DMS53 treated with DMSO at 0.1 percent for 48 hours (cell line): ENCODE data around the gene ANKRD60.

Source experiments
- DNase-seq: peaks from one replicate; lab custom pipeline; 2025; ENCODE audit not compliant: unreplicated experiment; lab: John Stamatoyannopoulos, UW

ANKRD60 gene

GRCh38 chr20:58194175-58194791 is 34.2 kb downstream of the ANKRD60 start:
- no peak for DNase-seq

GRCh38 chr20:58192567-58192966 is 35.9 kb downstream of the ANKRD60 start:
- no peak for DNase-seq

- DNase-seq = no peak
These were observed 36.4 kb downstream of the ANKRD60 start for GRCh38 chr20:58192065-58192464.

GRCh38 chr20:58188527-58188926 is 39.9 kb downstream of the ANKRD60 start:
- no peak for DNase-seq

- no peak for DNase-seq
These were observed 43.5 kb downstream of the ANKRD60 start for GRCh38 chr20:58184984-58185383.

- no peak for DNase-seq
These were observed 44.4 kb downstream of the ANKRD60 start for GRCh38 chr20:58184063-58184462.

- no peak for DNase-seq
These were observed 45.8 kb downstream of the ANKRD60 start for GRCh38 chr20:58182521-58183140.

GRCh38 chr20:58179432-58180099 is 48.9 kb downstream of the ANKRD60 start:
- DNase-seq = no peak

GRCh38 chr20:58179083-58179431 is 49.4 kb downstream of the ANKRD60 start:
- DNase-seq = no peak

- no peak for DNase-seq
These were observed 50.7 kb downstream of the ANKRD60 start for GRCh38 chr20:58177799-58178198.

GRCh38 chr20:58175836-58176235 is 52.6 kb downstream of the ANKRD60 start:
- DNase-seq = no peak

- DNase-seq = no peak
These were observed 53.0 kb downstream of the ANKRD60 start for GRCh38 chr20:58175425-58175824.

- DNase-seq = no peak
These were observed 53.7 kb downstream of the ANKRD60 start for GRCh38 chr20:58174708-58175280.

- DNase-seq = no peak
These were observed 54.3 kb downstream of the ANKRD60 start for GRCh38 chr20:58173930-58174707.

- DNase-seq = no peak
These were observed 55.4 kb downstream of the ANKRD60 start for GRCh38 chr20:58173091-58173490.

GRCh38 chr20:58171796-58172425 is 56.5 kb downstream of the ANKRD60 start:
- DNase-seq = no peak

- DNase-seq = no peak
These were observed 59.0 kb downstream of the ANKRD60 start for GRCh38 chr20:58169450-58169849.

GRCh38 chr20:58168843-58169242 is 59.6 kb downstream of the ANKRD60 start:
- DNase-seq = no peak

GRCh38 chr20:58167759-58168158 is 60.7 kb downstream of the ANKRD60 start:
- DNase-seq = no peak
